ENCODE measurements around the gene PPP1R7. TPM values are rescaled to one million over a fixed set of nuclear protein-coding genes. Genes with fewer than 3 reads are reported as not detected.

PPP1R7 gene
- total RNA-seq, 3 donors from 2014 or later, result 59.3 to 68.9 (median 61.9) TPM

DNA sequence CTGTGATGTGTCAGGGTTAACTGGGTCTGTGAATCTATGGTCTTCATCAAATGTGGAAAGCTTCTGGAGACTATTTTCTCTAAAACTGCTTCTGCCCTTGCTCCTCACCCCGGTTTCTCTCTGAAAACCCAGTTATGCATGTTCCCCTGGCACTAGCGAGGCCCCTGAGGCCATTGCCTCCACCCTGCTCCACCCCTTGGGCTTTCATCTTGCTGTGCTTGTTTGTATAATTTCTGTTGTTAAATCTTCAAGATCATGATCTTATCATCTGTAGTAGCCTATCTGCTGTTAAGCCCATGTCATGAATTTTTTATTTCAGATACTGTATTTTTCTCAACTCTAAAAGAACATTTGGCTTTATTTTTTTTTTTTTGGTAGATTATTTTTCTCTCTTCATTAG, 23.3 kb downstream of the PPP1R7 start:
- DNase-seq, result no peak
- H3K9me3 ChIP-seq, result peaks cover 13% of the 10 kb centered on the region
- peaks cover 12% of the 10 kb centered on the region for H3K36me3 ChIP-seq (ENCODE audit: low read depth)
- ATAC-seq, result no peak
- intact Hi-C loops (cut with DNase I, micrococcal nuclease), result no loop called here
- H3K4me3 ChIP-seq, result no peak overlapping the region
- H3K4me1 ChIP-seq (ENCODE audit: low read depth), result no peaks in the 10 kb centered on the region
- TF ChIP-seq, protein P1, sequence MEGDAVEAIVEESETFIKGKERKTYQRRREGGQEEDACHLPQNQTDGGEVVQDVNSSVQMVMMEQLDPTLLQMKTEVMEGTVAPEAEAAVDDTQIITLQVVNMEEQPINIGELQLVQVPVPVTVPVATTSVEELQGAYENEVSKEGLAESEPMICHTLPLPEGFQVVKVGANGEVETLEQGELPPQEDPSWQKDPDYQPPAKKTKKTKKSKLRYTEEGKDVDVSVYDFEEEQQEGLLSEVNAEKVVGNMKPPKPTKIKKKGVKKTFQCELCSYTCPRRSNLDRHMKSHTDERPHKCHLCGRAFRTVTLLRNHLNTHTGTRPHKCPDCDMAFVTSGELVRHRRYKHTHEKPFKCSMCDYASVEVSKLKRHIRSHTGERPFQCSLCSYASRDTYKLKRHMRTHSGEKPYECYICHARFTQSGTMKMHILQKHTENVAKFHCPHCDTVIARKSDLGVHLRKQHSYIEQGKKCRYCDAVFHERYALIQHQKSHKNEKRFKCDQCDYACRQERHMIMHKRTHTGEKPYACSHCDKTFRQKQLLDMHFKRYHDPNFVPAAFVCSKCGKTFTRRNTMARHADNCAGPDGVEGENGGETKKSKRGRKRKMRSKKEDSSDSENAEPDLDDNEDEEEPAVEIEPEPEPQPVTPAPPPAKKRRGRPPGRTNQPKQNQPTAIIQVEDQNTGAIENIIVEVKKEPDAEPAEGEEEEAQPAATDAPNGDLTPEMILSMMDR (IDR thresholded peaks at IDR 0.05), result no peak

DNA sequence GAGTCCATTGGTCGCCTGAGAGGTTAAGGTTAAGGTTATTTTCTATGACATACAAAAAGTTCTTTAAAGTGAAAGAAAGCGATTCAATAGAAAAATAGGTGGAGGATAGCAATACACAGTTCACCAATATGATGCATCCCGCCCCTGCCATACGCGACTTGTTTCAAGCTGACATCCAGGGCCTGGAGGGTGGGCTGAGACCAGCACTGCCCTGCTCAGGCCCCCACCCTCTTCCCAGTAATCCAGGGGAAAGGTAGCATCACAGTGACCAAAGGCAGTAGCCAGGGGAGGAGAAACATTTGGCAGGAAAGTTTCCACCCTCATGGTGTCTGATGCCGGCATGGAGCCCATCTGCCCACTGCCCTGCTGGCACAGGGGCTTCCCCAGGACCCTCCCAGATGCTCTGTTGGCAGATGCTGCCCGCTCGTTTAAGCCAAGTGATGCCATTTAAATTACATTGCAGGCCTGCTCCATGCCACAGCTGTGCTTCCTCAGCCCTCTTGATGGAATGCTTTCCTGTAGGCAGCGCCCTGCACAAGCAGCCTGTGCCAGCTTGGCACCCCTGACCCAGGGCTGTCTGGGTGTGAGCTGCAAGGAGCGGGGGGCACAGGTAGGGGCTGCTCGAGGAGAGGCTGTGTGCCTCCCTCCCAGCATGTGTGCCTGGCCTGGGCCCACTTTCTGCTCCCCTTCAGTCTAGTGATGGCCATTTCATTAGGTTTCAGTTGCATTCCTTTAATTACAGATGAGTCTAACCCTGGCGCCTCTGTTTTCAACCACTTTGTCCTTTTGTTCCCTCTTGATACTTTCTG, 27.5 kb downstream of the PPP1R7 start:
- ATAC-seq (no peak), DNase-seq (no peak)
- Histone ChIP-seq H3K4me3 (no peak overlapping the region), H3K4me1 (ENCODE audit: low read depth) (no peaks in the 10 kb centered on the region), H3K36me3 (ENCODE audit: low read depth) (no peaks in the 10 kb centered on the region), H3K9me3 (no peaks in the 10 kb centered on the region)
- intact Hi-C loops (cut with DNase I, micrococcal nuclease), result no loop called here
- TF ChIP-seq, protein P1 (IDR thresholded peaks at IDR 0.05), result no peak

DNA sequence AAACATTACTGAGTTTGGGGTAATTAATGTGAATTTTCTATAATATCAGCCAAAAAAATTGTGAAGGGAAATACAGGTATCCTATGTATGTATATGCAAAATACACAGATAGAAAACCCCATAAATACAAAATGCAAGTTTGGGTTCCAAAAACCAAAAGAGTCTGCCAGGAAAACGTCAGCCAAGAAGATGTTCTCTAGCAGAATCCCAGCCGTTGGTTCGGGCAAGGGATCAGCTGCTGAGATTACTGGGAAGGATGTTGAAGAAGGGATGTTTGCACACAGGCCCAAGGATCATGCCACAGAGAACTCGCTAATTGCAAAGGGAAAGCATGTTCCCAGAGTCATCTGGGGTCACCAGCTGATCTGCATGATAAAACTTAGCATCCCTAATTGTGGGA, 28.7 kb downstream of the PPP1R7 start:
- TF ChIP-seq, protein P1 (IDR thresholded peaks at IDR 0.05), result no peak
- no peak overlapping the region for H3K4me3 ChIP-seq
- no peak for DNase-seq
- no peaks in the 10 kb centered on the region for H3K9me3 ChIP-seq
- no peaks in the 10 kb centered on the region for H3K4me1 ChIP-seq (ENCODE audit: low read depth)
- no peak for ATAC-seq
- intact Hi-C loops (cut with DNase I, micrococcal nuclease), result no loop called here
- no peaks in the 10 kb centered on the region for H3K36me3 ChIP-seq (ENCODE audit: low read depth)

DNA sequence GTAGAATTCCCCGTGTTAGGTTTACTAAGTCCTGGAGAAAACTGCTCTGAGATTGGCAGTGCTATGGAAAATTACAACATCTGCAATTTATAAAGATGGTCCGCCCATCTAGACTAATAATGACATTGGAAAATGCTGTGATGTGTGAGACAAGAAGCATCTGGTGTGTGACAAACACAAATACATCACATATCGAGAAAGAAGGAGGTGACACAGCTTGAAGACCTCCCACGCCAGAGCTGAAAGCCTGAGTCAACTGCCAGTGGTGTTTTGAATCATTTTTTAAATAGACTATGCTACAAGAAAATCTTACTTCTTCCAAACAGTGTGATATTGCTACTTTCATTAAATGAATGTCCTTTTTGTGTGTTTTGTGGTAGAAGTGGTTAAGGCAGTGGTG, 29.6 kb downstream of the PPP1R7 start:
- Histone ChIP-seq H3K4me1 (ENCODE audit: low read depth) (no peaks in the 10 kb centered on the region), H3K4me3 (no peak overlapping the region), H3K36me3 (ENCODE audit: low read depth) (no peaks in the 10 kb centered on the region), H3K9me3 (no peaks in the 10 kb centered on the region)
- DNase-seq (no peak), ATAC-seq (no peak)
- intact Hi-C loops (cut with DNase I, micrococcal nuclease), result no loop called here
- TF ChIP-seq, protein P1 (IDR thresholded peaks at IDR 0.05), result no peak

DNA sequence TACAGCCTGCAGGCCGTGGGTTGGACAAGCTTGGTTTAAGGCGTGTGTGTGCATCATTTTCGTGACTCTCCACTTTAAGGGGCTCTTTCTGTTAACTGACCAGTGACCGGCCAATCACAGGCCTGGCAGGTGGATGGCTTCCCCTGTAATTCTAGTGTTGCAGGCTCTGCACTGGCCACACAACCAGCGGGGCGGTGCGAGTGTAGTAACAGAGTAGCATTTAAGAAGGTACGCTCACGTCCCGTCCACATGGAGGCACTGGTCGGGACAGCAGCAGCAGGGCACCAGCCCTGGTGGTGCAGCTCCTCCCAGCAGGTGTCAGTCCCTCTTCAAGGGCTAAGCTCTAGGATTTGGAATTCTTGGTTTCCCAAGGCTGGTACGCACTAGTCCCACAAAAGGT, 30.2 kb downstream of the PPP1R7 start:
- no peaks in the 10 kb centered on the region for H3K36me3 ChIP-seq (ENCODE audit: low read depth)
- H3K4me1 ChIP-seq (ENCODE audit: low read depth), result no peaks in the 10 kb centered on the region
- DNase-seq (no peak), ATAC-seq (no peak)
- intact Hi-C loops (cut with DNase I, micrococcal nuclease), result no loop called here
- TF ChIP-seq, protein P1 (IDR thresholded peaks at IDR 0.05), result no peak
- H3K4me3 ChIP-seq, result no peak overlapping the region
- no peaks in the 10 kb centered on the region for H3K9me3 ChIP-seq
